Hematopoietic multipotent progenitor cell treated with erythropoietin and hydrocortisone succinate and interleukin-3 and kit ligand, for 17 days (in vitro differentiated cells): ENCODE results near the gene POLR3E.
"Not testable (repeated sequence)": the region's sequence is repeated elsewhere in the genome, so short reads cannot be mapped to it uniquely, and the experiment has no call there.

Experiments
- DNase-seq: peaks from one replicate; pipeline ENCODE4 v3.0.0-alpha.2; 2015; ENCODE audit warnings: low spot score

POLR3E gene

GRCh38 chr16:22335668-22336246, 38.5 kb downstream of the POLR3E start:
- DNase-seq, result no peak

DNA sequence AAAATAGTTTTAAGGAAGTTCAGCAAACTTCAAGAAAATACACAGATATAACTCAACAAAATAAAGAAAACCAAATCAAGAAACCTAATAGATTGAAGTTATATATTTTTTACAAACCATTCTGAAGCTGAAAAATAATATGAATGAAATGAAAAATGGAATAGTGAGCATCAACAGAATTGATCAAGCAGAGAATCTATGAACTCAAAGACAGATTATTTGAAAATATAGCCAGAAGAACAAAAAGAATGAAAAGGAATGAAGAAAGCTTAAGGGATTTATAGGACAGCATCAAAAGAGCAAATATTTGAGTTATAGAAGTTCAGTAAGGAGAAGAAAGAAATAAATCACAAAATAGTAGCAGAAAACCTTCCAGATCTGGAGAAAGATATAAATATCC, 39.4 kb downstream of the POLR3E start:
- DNase-seq, result no peak

DNA sequence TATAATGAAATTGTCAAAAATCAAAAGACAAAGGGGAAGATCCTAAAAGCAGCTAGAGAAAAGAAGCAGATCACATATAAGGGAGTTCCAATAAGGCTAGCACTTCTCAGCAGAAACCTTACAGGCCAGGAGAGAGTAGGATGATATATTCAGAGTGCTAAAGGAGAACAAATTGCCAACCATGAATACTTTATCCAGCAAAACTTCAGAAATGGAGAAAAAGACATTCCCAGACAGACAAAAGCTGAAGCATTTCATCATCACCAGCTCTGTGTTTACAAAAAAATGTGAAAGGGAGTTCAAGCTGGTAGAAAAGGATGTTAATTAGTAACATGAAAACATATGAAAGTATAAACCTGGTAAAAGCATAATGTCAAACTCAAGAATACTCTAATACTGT, 39.8 kb downstream of the POLR3E start:
- DNase-seq, result no peak

- DNase-seq, result no peak
Measured at GRCh38 chr16:22337849-22338635, 40.8 kb downstream of the POLR3E start.

DNA sequence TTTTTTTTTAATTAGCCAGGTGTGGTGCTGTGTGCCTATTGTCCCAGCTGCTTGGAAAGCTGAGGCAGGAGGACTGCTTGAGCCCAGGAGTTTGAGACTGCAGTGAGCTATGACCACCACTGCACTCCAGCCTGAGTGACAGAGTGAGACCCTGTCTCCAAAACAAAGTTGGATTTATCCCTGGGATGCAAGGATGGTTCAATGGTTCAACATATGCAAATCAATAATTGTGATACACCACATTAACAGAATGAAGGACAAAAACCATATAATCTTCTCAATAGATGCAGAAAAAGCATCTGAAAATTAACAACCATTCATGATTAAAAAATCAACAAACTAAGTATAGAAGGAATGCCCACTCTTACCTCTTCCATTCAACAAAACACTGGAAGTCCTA, 43.7 kb downstream of the POLR3E start:
- no peak for DNase-seq

DNA sequence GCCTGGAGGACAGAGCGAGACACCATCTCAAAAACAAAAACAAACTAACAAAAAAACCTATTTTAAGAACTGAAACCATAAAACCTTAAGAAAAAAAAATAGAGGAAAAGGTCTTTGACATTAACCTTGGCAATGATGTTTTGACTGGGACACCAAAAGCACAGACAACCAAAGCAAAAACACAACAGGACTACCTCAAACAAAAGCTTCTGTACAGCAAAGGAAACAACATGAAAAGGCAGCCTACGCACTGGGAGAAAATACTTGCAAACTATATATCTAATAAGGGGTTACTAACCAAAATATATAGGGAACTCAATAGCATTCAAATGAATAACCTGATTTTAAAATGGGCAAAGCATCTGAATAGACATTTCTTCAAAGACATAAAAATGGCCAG, 44.9 kb downstream of the POLR3E start:
- no peak for DNase-seq

DNA sequence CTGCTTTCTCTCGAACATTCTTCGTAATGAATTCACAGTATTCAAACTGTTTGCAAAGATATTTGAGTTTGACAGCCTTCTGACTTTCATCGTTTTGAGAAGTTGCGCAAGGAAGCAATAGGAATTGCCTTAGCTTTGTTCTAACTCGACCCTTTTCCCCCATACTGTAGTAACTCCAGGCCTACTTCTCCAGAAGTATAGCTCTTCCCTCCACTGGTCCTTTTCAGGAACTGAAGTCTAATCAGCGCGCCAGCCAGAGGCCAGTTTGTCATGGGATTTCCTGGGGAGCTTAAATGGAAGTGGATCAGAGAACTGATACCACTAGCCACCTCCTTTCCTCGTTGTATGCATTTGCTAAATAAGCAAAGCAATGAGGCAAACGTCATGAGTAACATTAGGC, 49.3 kb downstream of the POLR3E start:
- DNase-seq, result no peak

- DNase-seq, result no peak
Measured at GRCh38 chr16:22347100-22347820, 50.1 kb downstream of the POLR3E start.

DNA sequence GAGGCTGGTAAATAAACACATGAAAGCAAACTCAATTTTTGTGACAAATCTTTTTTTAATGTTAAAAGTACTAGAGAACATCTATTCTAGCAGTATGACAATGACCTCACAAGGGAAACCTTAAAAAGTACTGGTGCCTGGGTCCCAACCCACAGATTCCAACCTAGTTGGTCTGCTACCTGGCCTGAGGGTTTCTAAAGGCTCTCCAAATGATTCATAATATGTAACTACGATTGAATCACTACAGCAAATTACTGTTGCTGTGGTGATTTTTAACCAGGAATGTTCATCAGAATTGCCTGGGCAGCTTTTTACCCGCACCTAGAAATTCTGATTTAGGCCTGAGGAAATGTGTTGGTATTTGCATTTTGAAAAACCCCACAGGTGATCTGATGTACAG, 51.1 kb downstream of the POLR3E start:
- no peak for DNase-seq

GRCh38 chr16:22351017-22351416, 53.8 kb downstream of the POLR3E start:
- not testable (repeated sequence) for DNase-seq

DNA sequence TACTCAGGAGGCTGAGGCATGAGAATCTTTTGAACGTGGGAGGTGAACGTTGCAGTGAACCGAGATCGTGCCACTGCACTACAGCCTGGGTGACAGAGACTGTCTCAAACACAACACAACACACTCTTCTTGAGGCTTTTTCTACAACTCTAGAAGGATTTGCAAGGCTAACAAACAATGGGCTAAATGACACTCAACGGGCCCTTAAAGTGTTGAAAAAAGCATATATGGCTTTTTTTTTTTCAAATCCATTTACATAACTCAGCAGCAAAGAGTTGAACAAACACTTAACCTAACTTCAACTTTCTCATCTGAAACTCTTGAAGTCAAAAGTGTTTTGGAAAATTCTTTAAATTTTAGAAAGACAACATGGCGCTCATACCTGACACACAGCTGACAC, 54.9 kb downstream of the POLR3E start:
- no peak for DNase-seq

GRCh38 chr16:22352723-22353122, 55.5 kb downstream of the POLR3E start:
- no peak for DNase-seq

DNA sequence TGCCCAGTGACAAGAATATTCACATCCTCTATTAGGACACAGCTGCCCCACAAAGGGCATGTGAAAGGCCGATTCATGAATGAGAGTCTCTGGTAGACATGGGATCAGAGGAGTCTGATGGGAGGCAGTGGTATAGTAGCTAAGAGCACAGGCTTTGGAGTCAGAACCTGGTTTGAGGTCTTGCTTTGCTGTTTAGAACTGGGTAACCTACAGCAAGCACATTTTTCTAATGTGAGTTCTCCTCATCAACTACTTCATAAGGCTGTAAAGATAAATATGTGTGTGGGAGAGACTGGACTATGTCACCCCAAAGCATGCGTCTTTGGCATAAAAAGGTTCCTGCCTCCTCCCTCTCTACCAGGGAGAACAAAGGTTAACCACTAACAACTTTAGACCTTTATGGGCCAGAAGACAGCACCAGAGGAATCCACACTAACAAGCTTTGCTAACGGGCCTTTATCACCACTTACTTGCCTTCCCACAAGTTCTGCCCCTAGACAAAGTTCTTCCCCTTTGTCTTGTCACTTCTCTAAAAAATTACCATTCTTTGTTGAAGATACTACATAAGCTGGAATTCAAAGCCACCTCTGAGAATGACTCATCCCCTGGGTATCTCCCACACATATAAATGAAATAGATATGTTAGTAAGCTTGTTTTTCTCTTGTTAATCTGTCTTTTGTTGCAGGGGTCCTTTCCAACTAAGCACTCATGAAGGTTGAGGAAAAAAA, 56.1 kb downstream of the POLR3E start:
- no peak for DNase-seq

DNA sequence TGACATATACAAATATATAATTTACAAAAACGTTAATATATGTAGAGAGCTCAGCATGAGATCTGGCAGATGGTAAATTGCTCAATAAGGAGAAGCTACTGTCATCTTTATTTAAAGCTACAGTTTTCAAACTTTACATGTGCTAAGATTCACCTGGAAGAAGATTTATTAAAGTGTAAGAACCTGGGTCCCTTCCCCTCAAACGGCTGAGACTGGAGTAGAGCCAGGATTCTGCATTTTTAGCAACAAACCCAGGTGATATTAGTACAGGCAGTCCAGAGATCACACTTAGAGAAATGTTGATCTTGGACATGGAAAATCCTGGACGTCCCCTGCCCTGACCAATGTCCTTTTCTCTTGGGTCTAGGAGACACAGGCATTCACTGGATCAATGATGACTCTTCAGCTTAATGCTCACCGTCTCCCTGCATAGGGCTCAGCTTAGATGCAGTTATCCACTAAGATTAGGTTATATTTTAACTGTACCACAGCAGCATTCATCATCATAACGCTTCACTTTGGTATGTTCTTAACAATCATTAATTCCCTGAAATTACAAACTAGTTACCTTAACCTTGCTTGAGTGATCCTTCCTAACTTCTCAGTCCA, 56.8 kb downstream of the POLR3E start:
- DNase-seq, result no peak

GRCh38 chr16:22355487-22355908, 58.3 kb downstream of the POLR3E start:
- DNase-seq, result no peak

- DNase-seq, result no peak
Measured at GRCh38 chr16:22356930-22357634, 59.9 kb downstream of the POLR3E start.

DNA sequence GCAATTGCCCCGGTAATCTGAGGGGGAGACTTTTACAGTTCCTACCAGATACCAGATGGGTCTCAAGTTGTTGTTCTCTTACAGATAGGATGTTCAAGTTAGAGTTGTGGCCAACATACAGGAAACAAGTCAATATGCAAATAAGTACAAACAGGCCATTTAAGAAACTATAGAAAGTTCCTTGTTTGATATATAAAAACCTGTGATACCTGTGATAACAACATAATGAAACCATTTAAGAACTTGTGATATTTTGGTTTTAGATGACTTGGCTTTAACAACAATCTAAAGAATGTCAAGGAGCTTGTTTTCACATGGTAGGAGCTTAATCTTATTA, 60.4 kb downstream of the POLR3E start:
- DNase-seq, result no peak

DNA sequence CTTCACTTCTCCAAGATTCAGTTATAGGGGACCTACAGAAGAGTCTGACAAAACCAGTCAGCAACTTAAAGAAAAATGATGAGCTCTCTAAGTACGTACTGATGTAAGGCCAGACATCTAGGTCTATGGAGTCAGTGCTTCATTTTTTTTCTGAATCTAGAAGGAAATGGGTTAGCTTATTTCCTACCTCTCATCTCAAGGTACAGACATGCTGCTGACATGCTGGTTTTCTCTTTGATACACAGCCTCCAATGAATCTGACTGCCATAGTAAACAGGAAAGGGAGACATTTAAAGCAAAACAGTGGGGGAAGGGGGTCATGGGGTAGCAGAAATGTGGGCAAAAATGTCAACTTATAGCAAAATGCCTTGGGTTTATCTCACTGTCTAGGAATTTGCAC, 60.8 kb downstream of the POLR3E start:
- DNase-seq, result no peak

DNA sequence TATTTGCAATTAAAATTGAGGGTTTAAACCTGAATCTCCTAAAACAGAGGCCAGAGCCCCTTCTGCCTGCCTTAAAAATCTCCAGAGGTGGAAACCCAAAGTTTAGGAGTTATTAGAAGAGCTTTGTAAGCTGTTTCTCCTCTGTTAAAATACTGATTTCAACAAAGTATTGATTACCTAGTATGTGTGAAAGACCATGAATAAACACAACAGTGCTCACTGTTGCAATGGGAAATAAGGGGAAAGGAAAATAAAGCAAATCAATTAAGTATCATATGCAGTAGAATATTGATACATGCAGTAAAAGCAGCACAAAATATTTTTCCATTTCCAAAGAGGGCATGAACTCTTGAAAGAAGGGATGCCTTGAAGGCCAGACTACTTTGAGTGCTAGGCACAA, 62.5 kb downstream of the POLR3E start:
- DNase-seq, result no peak

DNA sequence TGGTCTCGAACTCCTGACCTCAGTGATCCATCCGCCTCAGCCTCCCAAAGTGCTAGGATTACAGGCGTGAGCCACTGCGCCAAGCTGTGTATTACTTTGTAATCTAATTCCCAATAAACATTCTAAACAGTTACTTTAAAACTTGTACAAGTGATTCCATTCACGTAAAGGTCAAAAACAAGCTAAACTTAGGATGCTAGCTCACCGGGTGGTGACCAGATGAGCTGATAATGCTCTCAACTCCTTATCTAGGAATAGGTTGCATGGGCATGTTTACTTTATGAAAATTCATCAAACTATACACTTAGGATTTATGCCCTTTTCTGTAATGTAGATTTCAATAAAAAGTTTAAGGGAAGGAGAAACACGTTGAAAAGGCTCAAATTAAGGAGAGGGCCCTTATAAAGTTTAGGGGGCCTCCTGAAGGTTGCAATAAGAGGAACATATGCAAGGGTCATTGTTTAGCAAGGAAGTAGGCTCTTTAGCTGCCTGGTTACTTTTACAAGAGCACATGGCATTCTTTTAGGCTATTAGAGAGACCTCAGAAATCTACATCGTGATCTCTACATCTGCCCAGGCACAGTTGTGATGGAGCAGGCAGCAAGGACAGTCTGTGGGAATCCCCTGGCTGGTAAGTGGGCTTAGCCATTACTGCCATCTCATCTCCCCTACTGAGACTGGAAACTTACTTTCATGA, 63.9 kb downstream of the POLR3E start:
- peak; percentile 58 for DNase-seq

- no peak for DNase-seq
Measured at GRCh38 chr16:22364241-22364640, 67.0 kb downstream of the POLR3E start.
